Activated gamma-delta T cell treated with Interleukin-2 at 50 U/mL for 16 hours (primary cell): Measurements from ENCODE around the gene HIKESHI.
"Not testable (repeated sequence)": the region's sequence is repeated elsewhere in the genome, so short reads cannot be mapped to it uniquely, and the experiment has no call there.

Experiments used
- DNase-seq: peaks from one replicate; pipeline ENCODE4 v3.0.0-alpha.2; 2020

Gene HIKESHI

GRCh38 chr11:86294026-86294425, 8.0 kb upstream of the HIKESHI start:
- no peak for DNase-seq

GRCh38 chr11:86301742-86302091, 323 bp upstream of the HIKESHI start:
- DNase-seq: no peak

GRCh38 chr11:86303257-86303656, 1.2 kb downstream of the HIKESHI start:
- no peak for DNase-seq

DNA sequence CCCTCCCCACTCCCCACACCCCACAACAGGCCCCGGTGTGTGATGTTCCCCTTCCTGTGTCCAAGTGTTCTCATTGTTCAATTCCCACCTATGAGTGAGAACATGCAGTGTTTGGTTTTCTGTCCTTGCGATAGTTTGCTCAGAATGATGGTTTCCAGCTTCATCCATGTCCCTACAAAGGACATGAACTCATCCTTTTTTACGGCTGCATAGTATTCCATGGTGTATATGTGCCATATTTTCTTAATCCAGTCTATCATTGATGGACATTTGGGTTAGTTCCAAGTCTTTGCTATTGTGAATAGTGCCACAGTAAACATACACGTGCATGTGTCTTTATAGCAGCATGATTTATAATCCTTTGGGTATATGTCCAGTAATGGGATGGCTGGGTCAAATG, 6.7 kb downstream of the HIKESHI start:
- DNase-seq: not testable (repeated sequence)

DNA sequence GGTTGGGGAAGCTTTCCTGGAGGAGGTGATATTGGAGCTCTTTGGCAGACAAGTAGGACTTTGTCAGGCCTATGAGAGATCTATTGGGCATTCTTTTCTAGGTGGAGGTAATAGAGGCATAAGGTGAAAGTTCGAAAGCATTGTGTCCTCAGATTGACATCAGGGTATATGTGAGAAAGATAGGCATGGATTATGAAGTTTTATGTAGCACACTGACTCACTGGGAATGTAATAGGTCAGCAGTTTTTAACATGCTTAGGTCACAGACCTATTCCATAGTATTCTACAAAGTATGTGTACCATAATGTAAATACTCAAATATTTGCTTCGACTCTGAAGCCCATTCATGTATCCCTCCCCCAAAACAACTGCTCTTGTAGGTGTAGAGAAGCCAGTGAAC, 11.8 kb downstream of the HIKESHI start:
- no peak for DNase-seq

GRCh38 chr11:86314636-86315035, 12.6 kb downstream of the HIKESHI start:
- DNase-seq: no peak

- no peak for DNase-seq
Observed at GRCh38 chr11:86335131-86335767, 33.2 kb downstream of the HIKESHI start.

DNA sequence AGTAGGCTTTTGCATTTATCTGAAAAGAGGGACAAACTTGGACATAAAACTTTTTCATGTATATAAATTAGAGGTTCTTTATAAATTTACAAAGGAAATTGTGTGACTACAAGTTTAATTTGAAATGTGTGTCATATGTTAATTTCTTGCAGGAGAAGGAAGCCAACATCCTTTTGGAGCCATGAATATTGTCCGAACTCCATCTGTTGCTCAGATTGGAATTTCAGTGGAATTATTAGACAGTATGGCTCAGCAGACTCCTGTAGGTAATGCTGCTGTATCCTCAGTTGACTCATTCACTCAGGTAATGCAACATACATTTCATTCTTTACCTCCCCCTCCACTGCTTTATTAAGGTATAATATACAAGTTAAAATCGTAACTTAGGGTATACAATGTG, 35.2 kb downstream of the HIKESHI start:
- no peak for DNase-seq

- no peak for DNase-seq
Observed at GRCh38 chr11:86341382-86341781, 39.3 kb downstream of the HIKESHI start.

DNA sequence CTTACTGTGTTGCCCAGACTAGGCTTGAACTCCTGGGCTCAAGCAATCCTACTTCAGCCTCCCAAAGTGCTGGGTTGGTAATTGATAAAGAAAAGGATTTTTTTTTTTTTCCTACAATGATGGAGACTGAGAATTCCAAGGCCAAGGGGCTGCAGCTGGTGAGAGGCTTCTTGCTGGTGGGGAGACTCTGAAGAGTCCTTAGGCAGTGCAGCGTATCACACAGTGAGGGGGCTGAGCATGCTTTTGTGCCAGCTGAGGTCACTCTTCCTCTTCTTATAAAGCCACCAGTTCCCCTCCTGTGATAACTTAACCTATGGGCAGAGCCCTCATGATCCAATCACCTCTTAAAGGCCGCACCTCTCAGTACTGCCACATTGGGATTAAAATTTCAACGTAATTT, 44.5 kb downstream of the HIKESHI start:
- no peak for DNase-seq

DNA sequence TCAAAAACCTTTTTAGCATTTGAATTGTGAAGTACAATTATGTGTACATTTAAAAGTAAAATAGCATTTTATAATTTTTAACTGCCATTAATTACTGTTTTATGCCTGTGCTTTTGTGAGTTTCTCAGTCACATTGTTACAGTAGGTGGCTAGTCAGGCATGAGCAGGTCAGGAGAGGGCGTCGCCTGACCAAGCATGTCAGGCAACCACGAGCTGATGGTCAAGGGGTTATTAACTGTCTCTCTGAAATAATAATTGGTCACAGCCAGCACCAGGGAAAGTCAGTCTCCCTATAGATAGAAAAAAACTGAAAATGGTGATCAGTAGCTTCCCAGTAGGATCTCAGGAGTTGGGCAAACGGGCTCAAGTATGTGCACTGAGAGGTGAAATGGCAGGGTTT, 53.2 kb downstream of the HIKESHI start:
- DNase-seq: no peak

DNA sequence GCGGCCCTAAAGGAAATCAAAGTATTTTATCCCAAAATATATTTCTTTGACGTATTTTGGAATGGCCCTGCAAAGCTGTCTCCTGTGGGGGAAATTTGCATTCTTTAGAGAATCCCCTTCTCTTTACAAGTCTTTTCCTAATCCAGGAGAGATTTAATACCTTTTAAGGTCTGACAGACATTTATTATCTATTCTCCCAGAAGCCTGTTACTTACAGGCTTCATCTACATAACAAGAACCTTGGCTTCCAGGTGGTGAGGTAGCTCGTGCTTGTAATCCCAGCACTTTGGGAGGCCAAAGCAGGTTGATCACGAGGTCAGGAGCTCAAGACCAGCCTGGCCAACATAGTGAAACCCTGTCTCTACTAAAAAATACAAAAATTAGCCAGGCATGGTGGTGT, 55.4 kb downstream of the HIKESHI start:
- not testable (repeated sequence) for DNase-seq

- no peak for DNase-seq
Observed at GRCh38 chr11:86358720-86359119, 56.7 kb downstream of the HIKESHI start.

- no peak for DNase-seq
Observed at GRCh38 chr11:86360775-86361395, 58.8 kb downstream of the HIKESHI start.

GRCh38 chr11:86363424-86363823, 61.4 kb downstream of the HIKESHI start:
- DNase-seq: no peak

DNA sequence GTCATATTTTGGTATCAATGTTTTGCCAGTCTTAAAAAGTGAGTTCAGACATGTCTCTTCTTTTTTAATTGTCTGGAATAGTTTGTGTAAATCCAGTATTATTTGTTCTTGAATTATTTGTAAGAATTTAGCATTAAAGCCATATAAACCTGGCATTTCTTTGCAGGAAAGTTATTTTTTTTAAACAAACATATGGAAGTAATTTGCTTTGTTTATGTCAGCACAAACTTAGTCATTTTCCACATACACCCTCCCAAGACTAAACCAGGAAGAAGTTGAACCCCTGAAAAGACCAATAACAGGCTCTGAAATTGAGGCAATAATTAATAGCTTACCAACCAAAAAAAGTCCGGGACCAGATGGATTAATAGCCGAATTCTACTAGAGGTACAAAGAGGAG, 63.5 kb downstream of the HIKESHI start:
- no peak for DNase-seq

DNA sequence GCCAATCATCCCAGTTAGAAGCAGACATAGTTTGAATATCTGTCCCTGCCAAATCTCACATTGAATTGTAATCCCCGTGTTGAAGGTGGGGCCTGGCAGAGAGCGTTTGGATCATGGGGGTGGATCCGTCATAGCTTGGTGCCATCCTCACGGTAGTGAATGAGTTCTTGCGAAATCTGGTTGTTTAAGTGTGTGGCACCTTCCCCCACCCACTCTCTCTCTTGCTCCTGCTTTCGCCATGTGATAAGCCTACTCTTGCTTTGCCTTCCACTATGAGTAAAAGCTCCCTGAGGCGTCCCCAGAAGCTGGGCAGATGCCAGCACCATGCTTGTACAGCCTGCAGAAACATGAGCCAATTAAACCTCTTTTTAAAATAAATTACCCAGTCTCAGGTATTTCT, 67.6 kb downstream of the HIKESHI start:
- DNase-seq: no peak

GRCh38 chr11:86370171-86370570, 68.1 kb downstream of the HIKESHI start:
- DNase-seq: no peak

DNA sequence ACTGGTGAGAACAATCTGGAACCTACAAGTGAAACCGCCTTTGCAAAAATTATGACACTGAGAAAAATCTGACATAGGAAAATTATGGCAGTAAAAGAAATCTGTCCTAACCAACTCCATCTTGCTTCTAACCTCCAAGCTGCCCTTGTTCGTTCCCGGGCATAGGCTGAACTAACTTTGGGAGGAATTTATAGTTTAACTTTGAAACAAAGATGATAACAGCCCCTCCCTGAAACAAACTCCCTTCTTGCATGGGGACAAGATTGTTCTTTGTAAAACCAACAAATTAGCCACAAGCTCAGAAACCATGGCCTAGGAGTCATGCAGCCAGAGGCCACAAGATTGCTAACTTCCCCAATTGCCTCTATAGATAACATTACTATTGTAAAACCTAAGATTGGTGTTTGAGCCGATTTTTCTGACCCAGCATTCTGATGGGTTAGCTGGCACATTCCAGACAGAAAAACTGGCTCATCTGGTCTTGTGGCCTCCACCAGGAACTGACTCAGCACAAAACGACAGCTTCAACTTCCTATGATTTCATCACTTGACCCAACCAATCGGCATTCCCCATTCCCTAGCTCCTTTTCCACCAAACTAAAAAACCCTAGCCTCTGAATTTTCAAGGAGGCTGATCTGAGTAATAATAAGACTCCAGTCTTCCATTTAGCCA, 69.0 kb downstream of the HIKESHI start:
- DNase-seq: no peak

DNA sequence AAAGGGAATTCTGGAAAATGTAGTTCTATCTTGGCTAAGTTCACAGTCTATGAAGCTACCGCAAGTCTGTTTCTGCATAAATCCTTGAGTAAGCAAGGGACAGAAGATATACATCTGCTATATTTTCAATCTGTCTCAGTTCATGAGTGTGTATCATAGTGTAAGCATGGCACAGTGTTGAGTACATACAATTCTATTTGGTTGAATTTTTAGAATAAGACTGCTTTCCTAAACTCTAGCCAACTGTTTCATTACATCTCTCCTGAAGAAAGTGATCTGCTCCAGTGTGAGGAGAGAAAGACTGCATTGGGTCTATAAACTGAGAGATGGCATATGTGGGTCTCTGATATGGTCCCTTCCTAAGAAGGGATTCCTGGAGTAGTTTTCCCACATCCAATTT, 70.0 kb downstream of the HIKESHI start:
- DNase-seq: no peak

- DNase-seq: no peak
Observed at GRCh38 chr11:86372586-86372985, 70.5 kb downstream of the HIKESHI start.

DNA sequence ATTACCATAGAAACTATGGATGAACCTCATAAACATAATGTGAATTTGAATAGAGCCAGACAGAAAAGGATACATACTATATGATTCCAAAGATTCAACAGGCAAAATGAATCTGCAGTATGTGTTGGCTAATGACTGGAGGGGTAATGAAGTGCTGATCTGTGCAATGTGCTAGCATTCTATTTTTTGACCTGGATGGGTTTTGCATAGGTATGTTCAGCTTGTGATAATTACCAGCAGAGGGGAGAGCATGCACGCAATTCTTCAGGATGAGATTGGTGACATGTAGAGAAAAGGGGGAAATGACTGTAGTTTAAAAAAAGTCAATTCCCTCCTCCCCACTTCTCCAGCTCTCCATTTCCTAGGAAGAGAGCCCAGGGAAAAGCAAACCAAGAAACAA, 72.0 kb downstream of the HIKESHI start:
- DNase-seq: no peak

DNA sequence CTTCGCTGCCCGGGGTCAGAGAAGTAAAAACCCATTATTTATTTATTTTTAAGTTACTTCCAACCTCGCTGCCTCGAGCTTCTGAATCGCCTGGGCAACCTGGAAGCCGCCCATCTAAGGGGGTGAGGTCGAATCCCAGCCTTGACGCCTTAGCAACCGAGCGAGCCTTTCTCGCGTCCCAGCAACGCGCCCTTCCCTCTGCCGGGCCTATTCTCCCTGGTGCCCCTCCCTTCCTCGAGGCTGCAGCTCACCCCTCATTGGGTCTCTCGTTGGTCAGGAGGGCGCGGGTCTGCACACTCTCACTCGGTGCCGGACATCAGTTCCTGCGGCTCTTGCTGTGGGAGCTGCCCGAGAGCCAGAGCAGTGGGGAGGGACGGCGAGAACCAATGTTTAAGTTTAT, 72.5 kb downstream of the HIKESHI start, which contains the start of gene CCDC81:
CCDC81 (plus strand) TSS at position 302 of the 400 bp plus-strand sequence. CDS start 277 bp downstream, outside the sequence.
- DNase-seq: no peak

- no peak for DNase-seq
Observed at GRCh38 chr11:86377972-86378371, 75.9 kb downstream of the HIKESHI start.
